Fibroblast of pulmonary artery (primary cell): ENCODE measurements around the gene VPS26A.

ENCODE experiments used
- DNase-seq: peaks from one replicate; pipeline ENCODE4 v3.0.0-alpha.2; 2010; ENCODE audit warnings: low read depth
- H3K4me3 ChIP-seq: replicated peaks from 2 replicates; pipeline ENCODE4 v1.5.1; 2011; ENCODE audit warnings: low read depth, mild to moderate bottlenecking, control low read depth, low read length, moderate library complexity
- CTCF ChIP-seq: IDR thresholded peaks from 2 replicates; pipeline ENCODE4 v1.5.1; 2011; ENCODE audit warnings: mild to moderate bottlenecking, control low read depth, low read length, inconsistent platforms; ENCODE audit errors: missing control alignments

The VPS26A gene

DNA sequence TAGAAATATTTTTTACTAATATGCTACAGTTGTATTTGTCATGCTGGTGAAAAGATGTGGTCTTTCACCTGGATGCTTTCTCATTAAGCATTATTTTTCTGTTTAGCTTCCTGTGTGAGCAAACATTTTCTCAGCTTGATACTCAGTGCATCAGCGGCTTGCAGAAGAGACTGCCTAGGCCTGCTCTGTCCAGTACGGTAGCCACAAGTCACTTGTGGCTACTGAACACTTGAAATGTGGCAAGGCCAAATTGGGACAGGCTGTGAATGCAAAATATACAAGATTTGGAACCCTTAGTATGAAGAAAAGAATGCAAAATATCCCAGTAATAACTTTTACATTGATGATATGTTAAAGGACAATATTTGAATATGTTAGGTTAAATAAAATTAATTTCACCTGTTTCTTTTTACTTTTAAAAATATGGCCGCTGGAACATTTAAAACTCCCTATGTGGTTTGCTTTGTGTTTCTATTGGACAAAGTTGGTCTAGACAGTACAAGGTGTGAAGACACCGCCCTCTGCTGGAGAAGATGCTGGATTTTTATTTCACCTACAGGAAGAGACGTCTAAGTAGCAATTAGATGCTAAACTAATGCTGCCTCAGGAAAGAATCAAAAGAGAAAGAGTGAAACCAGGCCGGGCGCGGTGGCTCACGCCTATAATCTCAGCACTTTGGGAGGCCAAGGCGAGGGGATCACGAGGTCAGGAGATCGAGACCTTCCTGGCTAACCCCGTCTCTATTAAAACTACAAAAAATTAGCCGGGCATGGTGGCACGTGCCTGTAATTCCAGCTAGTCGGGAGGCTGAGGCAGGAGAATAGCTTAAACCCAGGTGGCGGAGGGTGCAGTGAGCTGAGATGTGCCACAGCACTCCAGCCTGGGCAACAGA, 30.8 kb upstream of the VPS26A start:
- no peak overlapping the region for H3K4me3 ChIP-seq
- TF ChIP-seq CTCF, result peak; percentile 62
- DNase-seq, result peak; percentile 92

- TF ChIP-seq CTCF, result peak; percentile 29
- H3K4me3 ChIP-seq, result no peak overlapping the region
These were observed 30.0 kb upstream of the VPS26A start for GRCh38 chr10:69093933-69094332.

DNA sequence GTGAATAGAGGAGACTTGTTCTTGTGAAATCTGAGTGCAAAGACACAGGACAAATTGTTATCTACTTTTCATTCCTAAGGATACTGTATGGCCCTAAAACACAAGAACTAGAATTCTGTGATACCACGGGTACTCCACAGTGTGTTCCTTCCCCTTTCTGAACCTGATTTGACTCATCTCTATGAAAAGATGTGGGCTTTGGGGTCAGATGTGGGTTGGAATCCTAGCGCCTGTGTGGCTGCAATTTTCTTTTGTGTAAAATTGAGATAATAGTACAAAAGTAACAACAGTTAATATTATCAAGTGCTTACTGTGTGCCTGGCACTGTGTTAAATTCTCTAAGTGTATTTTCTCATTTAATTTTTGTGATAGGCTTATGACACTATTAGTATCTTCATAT, 27.9 kb upstream of the VPS26A start:
- no peak overlapping the region for H3K4me3 ChIP-seq
- DNase-seq, result no peak

More at GRCh38 chr10:69093933-69094332, 30.0 kb upstream of the VPS26A start:
- peak; percentile 66 for DNase-seq

DNA sequence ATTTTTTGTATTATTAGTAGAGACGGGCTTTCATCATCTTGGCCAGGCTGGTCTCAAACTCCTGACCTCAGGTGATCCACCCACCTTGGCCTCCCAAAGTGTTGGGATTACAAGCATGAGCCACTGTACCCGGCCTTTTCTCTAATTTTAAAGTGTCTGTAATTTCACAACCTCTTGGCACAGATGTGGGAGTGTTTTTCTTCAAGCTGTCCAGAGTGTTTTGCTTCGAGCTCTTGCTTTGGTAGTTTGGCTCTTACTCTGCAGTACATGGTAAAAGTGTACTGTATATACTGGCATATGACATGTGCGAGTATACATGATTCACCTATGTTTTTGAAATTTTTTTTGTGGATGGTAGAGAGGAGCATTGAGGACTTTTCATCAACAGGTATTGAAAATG, 26.2 kb upstream of the VPS26A start:
- no peak for TF ChIP-seq CTCF
- peak; percentile 50 for DNase-seq
- no peak overlapping the region for H3K4me3 ChIP-seq

More for the DNA sequence above, 27.9 kb upstream of the VPS26A start:
- no peak for TF ChIP-seq CTCF

GRCh38 chr10:69100136-69100872, 23.7 kb upstream of the VPS26A start:
- no peak for DNase-seq
- H3K4me3 ChIP-seq, result no peak overlapping the region
- TF ChIP-seq CTCF, result no peak

DNA sequence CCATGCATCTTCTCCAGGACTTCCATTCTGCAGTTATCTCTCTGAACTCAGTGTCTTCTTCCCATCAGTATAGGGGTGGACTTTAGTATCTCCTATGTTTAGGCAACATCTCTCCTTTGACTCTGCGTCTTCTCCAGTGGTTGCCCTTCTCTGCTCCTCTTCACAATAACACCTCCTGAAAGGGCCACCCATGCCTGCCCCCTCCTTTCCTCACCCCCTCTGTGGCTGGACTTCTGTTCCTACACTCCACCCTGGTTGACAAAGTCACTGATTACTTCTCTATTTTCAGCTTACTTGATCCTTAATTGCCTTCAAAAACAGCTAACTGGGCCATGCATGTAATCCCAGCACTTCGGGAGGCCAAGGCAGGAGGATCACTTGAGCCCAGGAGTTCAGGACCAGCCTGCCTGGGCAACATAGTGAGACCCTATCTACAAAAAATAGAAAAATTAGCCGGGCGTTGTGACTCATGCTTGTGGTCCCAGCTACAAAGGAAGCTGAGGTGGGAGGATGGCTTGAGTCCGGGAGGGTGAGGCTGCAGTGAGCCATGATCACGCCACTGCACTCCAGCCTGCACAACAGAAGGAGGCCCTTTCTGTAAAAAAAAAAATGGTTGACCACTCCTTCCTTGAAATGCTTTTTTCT, 22.4 kb upstream of the VPS26A start:
- TF ChIP-seq CTCF, result no peak
- DNase-seq, result peak; percentile 86
- H3K4me3 ChIP-seq, result no peak overlapping the region
